Endothelial cell of umbilical vein (primary cell): Measurements from ENCODE around the gene SV2A. TPM values are rescaled to one million over a fixed set of nuclear protein-coding genes. Genes with fewer than 3 reads are reported as not detected.
"Not testable (repeated sequence)": the region's sequence is repeated elsewhere in the genome, so short reads cannot be mapped to it uniquely, and the experiment has no call there.

Experiments used
- BruUV-seq: library from RNA; stranded (reverse); fragments of 400-500 nt; replicated peaks from 2 replicates; lab custom pipeline; 2021; lab: Mats Ljungman, UMichigan
- CTCF ChIA-PET: fragments of 300-600, 350-600 bp; sonication (Branson Sonifier 250); formaldehyde crosslinking; loops from one replicate; lab custom pipeline; 2021; ENCODE audit warnings: antibody characterized with exemption, inconsistent platforms; lab: Charles Lee
- POLR2A ChIA-PET: fragments of 300-600, 350-600 bp; sonication (Branson Sonifier 250); formaldehyde crosslinking; loops from one replicate; lab custom pipeline; 2021; ENCODE audit warnings: antibody characterized with exemption, inconsistent platforms; lab: Charles Lee
- DNase-seq: peaks from one replicate; pipeline ENCODE4 v3.0.0-alpha.2; 2011; ENCODE audit warnings: low read depth, low spot score
- FAIRE-seq: peaks from 2 replicates; lab custom pipeline; 2011; peaks lifted over from hg19 to GRCh38; lab: Jason Lieb, UNC
- H2AFZ ChIP-seq: 2 replicates; pipeline ENCODE4 v1.6.0; 2012; ENCODE audit warnings: low read depth, low read length, control low read depth, inconsistent platforms
- H3K27ac ChIP-seq: 2 replicates; pipeline ENCODE4 v1.5.1; 2011; ENCODE audit warnings: low read depth, mild to moderate bottlenecking, control low read depth, low read length, moderate library complexity; ENCODE audit not compliant: insufficient read depth
- H3K27me3 ChIP-seq, 2 experiments: 2 replicates each; pipeline versions ENCODE4 v1.6.0 to v1.6.1; 2011; ENCODE audit warnings: low read length in 2 of 2, mixed read lengths in 1 of 2; ENCODE audit not compliant: control insufficient read depth in 2 of 2, insufficient read depth in 2 of 2
- H3K36me3 ChIP-seq, 2 experiments: 2 replicates in 1 of 2; 3 replicates in 1 of 2; pipeline ENCODE4 v1.5.1; 2011; ENCODE audit warnings: low read length in 2 of 2, mild to moderate bottlenecking in 1 of 2, moderate library complexity in 1 of 2; ENCODE audit not compliant: control insufficient read depth in 2 of 2, insufficient read depth in 2 of 2; ENCODE audit errors: extremely low read depth in 1 of 2
- H3K4me1 ChIP-seq: 3 replicates; pipeline ENCODE4 v1.5.1; 2011; ENCODE audit warnings: mild to moderate bottlenecking, low read length; ENCODE audit not compliant: control insufficient read depth, insufficient read depth; ENCODE audit errors: extremely low read depth
- H3K4me2 ChIP-seq: 2 replicates; pipeline ENCODE4 v1.6.1; 2011; ENCODE audit warnings: low read length, control low read depth, mixed read lengths; ENCODE audit not compliant: insufficient read depth
- H3K4me3 ChIP-seq, 3 experiments: fragments of 200-600 bp in 1 of 3; sonication (generic), shearing (Covaris generic) in 1 of 3; replicated peaks in 1 of 3; 2 replicates each; pipeline ENCODE4 v1.5.1; 2011 to 2016; ENCODE audit warnings: control low read depth in 3 of 3, low read length in 3 of 3, mild to moderate bottlenecking in 2 of 3, inconsistent platforms in 1 of 3, low read depth in 1 of 3, moderate library complexity in 1 of 3; ENCODE audit not compliant: insufficient read depth in 1 of 3
- H3K79me2 ChIP-seq: 2 replicates; pipeline ENCODE4 v1.6.0; 2012; ENCODE audit warnings: low read length, inconsistent platforms; ENCODE audit not compliant: control insufficient read depth, insufficient read depth
- H3K9ac ChIP-seq: replicated peaks from 2 replicates; pipeline ENCODE3; 2011; ENCODE audit warnings: low read length, control low read depth; ENCODE audit not compliant: insufficient read depth; ENCODE audit errors: extremely low read depth
- H3K9me1 ChIP-seq: replicated peaks from 3 replicates; pipeline ENCODE4 v1.6.0; 2011; ENCODE audit warnings: mild to moderate bottlenecking, low read length; ENCODE audit not compliant: control insufficient read depth, insufficient read depth; ENCODE audit errors: extremely low read depth
- H3K9me3 ChIP-seq: replicated peaks from 2 replicates; pipeline ENCODE4 v1.5.1; 2012; ENCODE audit warnings: low read length, inconsistent platforms; ENCODE audit not compliant: control insufficient read depth, insufficient read depth
- H4K20me1 ChIP-seq: replicated peaks from 2 replicates; pipeline ENCODE3; 2011; ENCODE audit warnings: mild to moderate bottlenecking, low read length; ENCODE audit not compliant: control insufficient read depth, insufficient read depth; ENCODE audit errors: extremely low read depth
- EZH2 ChIP-seq: IDR thresholded peaks from 2 replicates; pipeline ENCODE4 v1.6.1; 2012; ENCODE audit warnings: borderline replicate concordance, low read depth, mild to moderate bottlenecking, moderate library complexity, low read length, inconsistent platforms; ENCODE audit not compliant: severe bottlenecking
- GATA2 ChIP-seq: IDR thresholded peaks from 2 replicates; pipeline ENCODE4 v1.7.0; 2011; ENCODE audit warnings: low read depth, mild to moderate bottlenecking, moderate library complexity, mixed read lengths, low read length; ENCODE audit not compliant: insufficient read length, insufficient read depth
- dilution Hi-C: fragments of 300-500 bp; cut with MboI; formaldehyde crosslinking; loops from one replicate; pipeline ENCODE4 v1.15.0; 2019; ENCODE audit warnings: low sequenced_read_pairs; ENCODE audit not compliant: extremely low pct_ligation_motif_present
- intact Hi-C: fragments of 100-400 bp; cut with micrococcal nuclease; formaldehyde crosslinking; loops from one replicate; pipeline ENCODE4 v1.10.0; 2022
- polyA plus RNA-seq, 4 experiments: library from polyadenylated mRNA; depleted of rRNA in 3 of 4; stranded (reverse) in 3 of 4; unstranded in 1 of 4; fragments of >200 nt; gene quantifications; 2 replicates each; pipeline versions ENCODE4 v1.2.1 to v1.2.3, GENCODE V29; 2011 to 2012; ENCODE audit warnings: missing spikeins in 1 of 4
- total RNA-seq: library from RNA; stranded (reverse); gene quantifications from 2 replicates; pipeline ENCODE4 v1.2.3, GENCODE V29; 2021
- TF ChIP-seq, protein P1 (sequence below), 2 donors: IDR thresholded peaks; 1 replicate in 1 of 2; 2 replicates in 1 of 2; pipeline ENCODE4 v1.5.1; 2011; ENCODE audit warnings: low read length in 2 of 2, mild to moderate bottlenecking in 2 of 2, moderate library complexity in 2 of 2, control low read depth in 1 of 2, inconsistent platforms in 1 of 2, low read depth in 1 of 2; ENCODE audit not compliant: insufficient read depth in 1 of 2; ENCODE audit errors: extremely low read depth in 1 of 2

Gene SV2A
- total and polyA plus RNA-seq, 2 donors (not counting 3 experiments of a cell fraction or from before 2014, with no cell fraction given), result 2.9 to 5.4 TPM

DNA sequence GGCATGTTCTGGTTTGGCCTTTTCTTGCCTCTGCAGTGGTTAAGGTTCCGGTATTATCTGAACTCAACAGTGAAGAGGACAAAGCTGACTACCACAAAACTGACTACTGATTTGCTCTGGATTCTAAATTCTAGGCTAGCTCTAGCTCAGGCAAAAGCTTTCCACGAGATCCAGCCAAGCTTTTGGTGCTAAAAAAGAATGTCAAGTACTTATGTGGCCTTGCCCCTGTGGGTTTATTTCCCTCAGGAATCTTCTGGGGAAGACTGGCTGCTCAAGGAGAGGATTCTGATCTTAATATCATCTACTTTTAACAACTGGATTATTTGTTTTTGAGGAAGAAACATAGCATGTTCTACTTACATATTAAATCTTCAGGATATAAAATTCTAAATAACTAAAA lies 45.1 kb upstream of the SV2A start:
- peak; percentile 24 for FAIRE-seq
- H3K4me1 ChIP-seq, result no peaks in the 10 kb centered on the region
- H3K79me2 ChIP-seq, result no peaks in the 10 kb centered on the region
- dilution Hi-C loops, result no loop called here
- H3K9ac ChIP-seq, result no peak overlapping the region
- H3K4me2 ChIP-seq, result no peak overlapping the region
- ChIA-PET POLR2A (interaction anchor here (0.9 kb wide), 1 partner anchor 13 kb away, joined by 3 read pairs; no protein-coding TSS in a partner anchor), CTCF (interaction anchor here (0.6 to 3.2 kb wide), 26 partner anchors 9 to 248 kb away, joined by 3 to 77 read pairs (median 4); partner anchors contain the start of genes OTUD7B and VPS45)
- no peaks in the 10 kb centered on the region for H3K9me3 ChIP-seq
- H4K20me1 ChIP-seq, result no peaks in the 10 kb centered on the region
- H3K27me3 ChIP-seq, result no peaks in the 10 kb centered on the region
- H3K4me3 ChIP-seq, result no peak overlapping the region
- peaks cover 10 to 18% of the 10 kb centered on the region in 2 experiments for H3K36me3 ChIP-seq
- intact Hi-C loops, result loop anchor here (1.0 to 5.0 kb wide), 6 partner anchors 45 to 225 kb away; partner anchors contain the start of gene VPS45
- H3K9me1 ChIP-seq, result no peaks in the 10 kb centered on the region
- TF ChIP-seq GATA2, result no peak
- no TSS peak for BruUV-seq
- no peak for DNase-seq
- no peak overlapping the region for H3K27ac ChIP-seq
- no peak overlapping the region for H2AFZ ChIP-seq

GRCh38 chr1:149962039-149962647 lies 44.5 kb upstream of the SV2A start:
- TF ChIP-seq EZH2, result no peak
- TF ChIP-seq, protein P1, sequence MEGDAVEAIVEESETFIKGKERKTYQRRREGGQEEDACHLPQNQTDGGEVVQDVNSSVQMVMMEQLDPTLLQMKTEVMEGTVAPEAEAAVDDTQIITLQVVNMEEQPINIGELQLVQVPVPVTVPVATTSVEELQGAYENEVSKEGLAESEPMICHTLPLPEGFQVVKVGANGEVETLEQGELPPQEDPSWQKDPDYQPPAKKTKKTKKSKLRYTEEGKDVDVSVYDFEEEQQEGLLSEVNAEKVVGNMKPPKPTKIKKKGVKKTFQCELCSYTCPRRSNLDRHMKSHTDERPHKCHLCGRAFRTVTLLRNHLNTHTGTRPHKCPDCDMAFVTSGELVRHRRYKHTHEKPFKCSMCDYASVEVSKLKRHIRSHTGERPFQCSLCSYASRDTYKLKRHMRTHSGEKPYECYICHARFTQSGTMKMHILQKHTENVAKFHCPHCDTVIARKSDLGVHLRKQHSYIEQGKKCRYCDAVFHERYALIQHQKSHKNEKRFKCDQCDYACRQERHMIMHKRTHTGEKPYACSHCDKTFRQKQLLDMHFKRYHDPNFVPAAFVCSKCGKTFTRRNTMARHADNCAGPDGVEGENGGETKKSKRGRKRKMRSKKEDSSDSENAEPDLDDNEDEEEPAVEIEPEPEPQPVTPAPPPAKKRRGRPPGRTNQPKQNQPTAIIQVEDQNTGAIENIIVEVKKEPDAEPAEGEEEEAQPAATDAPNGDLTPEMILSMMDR (IDR thresholded peaks at IDR 0.05; ENCODE audit: extremely low read depth in 1 of 2, insufficient read depth in 1 of 2, low read depth in 1 of 2, low read length in 2 of 2), result peak; percentile 48 to 53
- no peaks in the 10 kb centered on the region for H3K79me2 ChIP-seq
- no peak overlapping the region for H3K4me2 ChIP-seq
- DNase-seq (peak; percentile 81), FAIRE-seq (peak; percentile 87)
- H2AFZ ChIP-seq, result no peak overlapping the region
- peaks cover 11 to 18% of the 10 kb centered on the region in 2 experiments for H3K36me3 ChIP-seq
- POLR2A ChIA-PET, result interaction anchor here (0.9 kb wide), 1 partner anchor 13 kb away, joined by 3 read pairs; no protein-coding TSS in a partner anchor
- no peaks in the 10 kb centered on the region for H3K9me1 ChIP-seq
- H3K27ac ChIP-seq, result no peak overlapping the region
- no peaks in the 10 kb centered on the region for H3K9me3 ChIP-seq
- H4K20me1 ChIP-seq, result no peaks in the 10 kb centered on the region
- H3K4me1 ChIP-seq, result no peaks in the 10 kb centered on the region
- intact Hi-C loops (loop anchor here (1.0 to 5.0 kb wide), 6 partner anchors 45 to 225 kb away; partner anchors contain the start of gene VPS45), dilution Hi-C loops (no loop called here)
- CTCF ChIA-PET, result interaction anchor here (0.6 to 3.2 kb wide), 26 partner anchors 10 to 248 kb away, joined by 3 to 77 read pairs (median 4); partner anchors contain the start of genes OTUD7B and VPS45
- no peak overlapping the region for H3K9ac ChIP-seq
- H3K4me3 ChIP-seq, result no peak overlapping the region
- H3K27me3 ChIP-seq, result no peaks in the 10 kb centered on the region
- no TSS peak for BruUV-seq

DNA sequence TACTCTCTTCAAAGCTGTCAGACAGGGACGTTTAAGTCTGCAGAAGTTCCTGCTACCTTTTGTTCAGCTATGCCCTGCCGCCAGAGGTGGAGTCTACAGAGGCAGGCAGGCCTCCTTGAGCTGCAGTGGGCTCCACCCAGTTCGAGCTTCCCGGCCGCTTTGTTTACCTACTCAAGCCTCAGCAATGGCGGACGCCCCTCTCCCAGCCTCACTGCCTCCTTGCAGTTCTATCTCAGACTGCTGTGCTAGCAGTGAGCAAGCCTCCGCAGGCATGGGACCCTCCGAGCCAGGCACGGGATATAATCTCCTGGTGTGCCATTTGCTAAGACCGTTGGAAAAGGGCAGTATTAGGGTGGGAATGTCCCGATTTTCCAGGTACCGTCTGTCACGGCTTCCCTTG lies 39.9 kb upstream of the SV2A start:
- H3K36me3 ChIP-seq, CTCF ChIA-PET, BruUV-seq, H3K9me3 ChIP-seq, H3K4me3 ChIP-seq, dilution Hi-C loops, FAIRE-seq, H3K27me3 ChIP-seq, DNase-seq, POLR2A ChIA-PET, H3K9me1 ChIP-seq, H3K4me2 ChIP-seq, H3K79me2 ChIP-seq, H2AFZ ChIP-seq, H3K9ac ChIP-seq, H3K27ac ChIP-seq, intact Hi-C loops, H4K20me1 ChIP-seq, H3K4me1 ChIP-seq: not testable (repeated sequence)
